Mucosa of gallbladder (tissue), 1 donor: ENCODE measurements around the gene NEK4. TPM values are rescaled to one million over a fixed set of nuclear protein-coding genes. Genes with fewer than 3 reads are reported as not detected.

Experiments used
- DNase-seq: peaks from one replicate; pipeline ENCODE4 v3.0.0-alpha.2; 2020; ENCODE audit warnings: low spot score
- total RNA-seq: library from RNA; stranded (reverse); gene quantifications from one replicate; pipeline ENCODE4 v1.2.1, GENCODE V29; 2021
- donor health status: DM: no; HTN: no; CAD: no.

Gene NEK4
- total RNA-seq, 1 donor from 2014 or later: 40.1 TPM

- DNase-seq: no peak
These were observed 22.4 kb upstream of the NEK4 start for GRCh38 chr3:52792961-52793695.

GRCh38 chr3:52792413-52792812, 21.7 kb upstream of the NEK4 start:
- no peak for DNase-seq

- DNase-seq: no peak
These were observed 21.2 kb upstream of the NEK4 start for GRCh38 chr3:52791928-52792327.

- no peak for DNase-seq
These were observed 20.6 kb upstream of the NEK4 start for GRCh38 chr3:52791366-52791765.

- no peak for DNase-seq
These were observed 20.0 kb upstream of the NEK4 start for GRCh38 chr3:52790741-52791140.

GRCh38 chr3:52790337-52790736, 19.6 kb upstream of the NEK4 start:
- DNase-seq: no peak

GRCh38 chr3:52789746-52790040, 19.0 kb upstream of the NEK4 start:
- DNase-seq: no peak

- no peak for DNase-seq
These were observed 18.4 kb upstream of the NEK4 start for GRCh38 chr3:52788890-52789745.

GRCh38 chr3:52787672-52788625, 17.2 kb upstream of the NEK4 start:
- no peak for DNase-seq

GRCh38 chr3:52787246-52787645, 16.5 kb upstream of the NEK4 start:
- no peak for DNase-seq

- no peak for DNase-seq
These were observed 15.8 kb upstream of the NEK4 start for GRCh38 chr3:52786330-52787215.

- DNase-seq: no peak
These were observed 14.3 kb upstream of the NEK4 start for GRCh38 chr3:52784931-52785590.

GRCh38 chr3:52784021-52784621, 13.4 kb upstream of the NEK4 start:
- DNase-seq: no peak

GRCh38 chr3:52783211-52783555, 12.4 kb upstream of the NEK4 start:
- DNase-seq: no peak

- no peak for DNase-seq
These were observed 11.9 kb upstream of the NEK4 start for GRCh38 chr3:52782412-52783210.

- no peak for DNase-seq
These were observed 11.0 kb upstream of the NEK4 start for GRCh38 chr3:52781741-52782140.

- no peak for DNase-seq
These were observed 9.3 kb upstream of the NEK4 start for GRCh38 chr3:52779837-52780585.

GRCh38 chr3:52779011-52779836, 8.5 kb upstream of the NEK4 start:
- DNase-seq: no peak
